ENCODE measurements around the gene CNGA4.
"Not testable (repeated sequence)": the region's sequence is repeated elsewhere in the genome, so short reads cannot be mapped to it uniquely, and the experiment has no call there.

The CNGA4 gene

DNA sequence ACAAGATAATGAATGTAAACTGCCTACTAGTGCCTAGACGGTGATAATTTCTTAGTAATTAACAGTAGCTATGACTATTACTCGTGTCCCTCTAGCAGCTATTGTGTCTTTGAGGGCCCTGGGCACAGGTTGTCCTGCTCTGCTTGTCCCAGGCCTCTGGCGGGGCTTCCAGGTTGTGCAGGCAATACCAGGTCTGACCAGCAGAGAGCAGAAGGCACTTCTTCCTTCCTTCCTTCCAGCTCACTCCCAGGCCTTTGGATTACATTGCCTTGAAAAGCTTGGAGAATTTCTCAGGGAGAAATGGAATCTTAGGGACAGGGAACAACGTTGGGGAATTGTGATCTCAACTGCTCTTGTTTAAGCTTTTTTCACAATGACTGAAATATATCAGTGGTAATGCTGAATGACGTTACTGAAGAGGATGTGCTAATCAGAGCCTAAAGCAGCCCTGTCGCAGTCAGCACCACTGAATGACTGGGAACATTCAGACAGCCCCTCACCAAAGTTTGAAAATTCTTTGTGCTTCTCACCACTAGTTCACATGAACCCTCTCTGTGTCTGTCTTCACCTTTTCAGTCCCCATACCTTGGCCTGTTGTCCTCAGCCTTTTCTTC lies 12.3 kb downstream of the CNGA4 start:
- intact Hi-C loops (cut with DNase I), result loop anchor here (10.0 kb wide), 1 partner anchor 104 kb away; no protein-coding TSS in a partner anchor
- DNase-seq, result peak in 38 of 42 donors; percentile 38 to 84 (median 66)

GRCh38 chr11:6251990-6252473 lies 13.1 kb downstream of the CNGA4 start:
- DNase-seq, result no peak
- intact Hi-C loops (cut with DNase I), result loop anchor here (10.0 kb wide), 1 partner anchor 103 kb away; no protein-coding TSS in a partner anchor

DNA sequence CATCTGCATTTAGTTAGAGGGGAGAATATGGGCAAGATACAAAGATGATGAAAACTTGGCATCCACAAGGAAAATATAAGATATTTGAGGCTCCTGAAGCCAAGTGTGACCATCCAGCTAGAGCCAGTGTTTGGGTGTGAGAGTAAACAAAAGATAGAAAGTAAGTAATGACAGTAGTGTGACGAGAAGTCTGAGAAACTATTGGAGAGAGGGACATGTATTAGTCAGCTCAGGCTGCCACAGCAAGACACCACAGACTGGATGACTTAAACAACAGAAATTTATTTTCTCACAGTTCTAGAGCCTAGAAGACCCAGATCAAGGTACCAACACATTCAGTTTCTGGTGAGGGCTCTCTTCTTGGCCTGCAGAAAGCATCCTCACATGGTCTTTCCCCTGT lies 14.3 kb downstream of the CNGA4 start:
- intact Hi-C loops (cut with DNase I), result loop anchor here (10.0 kb wide), 1 partner anchor 102 kb away; no protein-coding TSS in a partner anchor
- no peak for DNase-seq

DNA sequence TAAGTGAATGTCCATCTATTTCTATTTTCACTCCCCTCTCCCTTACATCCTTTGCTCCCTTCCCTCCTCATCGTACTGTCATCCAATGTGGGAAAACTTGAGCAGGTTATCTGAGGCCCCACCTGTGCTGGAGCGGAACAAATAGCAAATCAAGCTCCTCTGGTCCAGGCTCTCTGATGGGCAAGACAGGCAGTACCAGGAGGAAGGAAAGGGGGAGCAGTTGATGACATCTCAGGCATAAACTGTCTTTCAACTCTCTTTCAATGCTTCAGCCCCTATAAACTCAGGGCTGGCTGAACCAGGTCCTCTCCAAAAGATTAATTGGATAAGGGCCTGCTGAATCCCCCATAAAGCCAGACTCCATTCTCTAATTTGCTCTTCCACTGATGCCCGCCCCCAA lies 19.3 kb downstream of the CNGA4 start:
- DNase-seq, result no peak
- intact Hi-C loops (cut with DNase I), result loop anchor here (10.0 kb wide), 1 partner anchor 97 kb away; no protein-coding TSS in a partner anchor

- DNase-seq, result peak in 41 of 42 donors; percentile 31 to 85 (median 65)
- intact Hi-C loops (cut with DNase I), result loop anchor here (10.0 kb wide), 1 partner anchor 96 kb away; no protein-coding TSS in a partner anchor
Measured at GRCh38 chr11:6258571-6259081, 19.7 kb downstream of the CNGA4 start.

DNA sequence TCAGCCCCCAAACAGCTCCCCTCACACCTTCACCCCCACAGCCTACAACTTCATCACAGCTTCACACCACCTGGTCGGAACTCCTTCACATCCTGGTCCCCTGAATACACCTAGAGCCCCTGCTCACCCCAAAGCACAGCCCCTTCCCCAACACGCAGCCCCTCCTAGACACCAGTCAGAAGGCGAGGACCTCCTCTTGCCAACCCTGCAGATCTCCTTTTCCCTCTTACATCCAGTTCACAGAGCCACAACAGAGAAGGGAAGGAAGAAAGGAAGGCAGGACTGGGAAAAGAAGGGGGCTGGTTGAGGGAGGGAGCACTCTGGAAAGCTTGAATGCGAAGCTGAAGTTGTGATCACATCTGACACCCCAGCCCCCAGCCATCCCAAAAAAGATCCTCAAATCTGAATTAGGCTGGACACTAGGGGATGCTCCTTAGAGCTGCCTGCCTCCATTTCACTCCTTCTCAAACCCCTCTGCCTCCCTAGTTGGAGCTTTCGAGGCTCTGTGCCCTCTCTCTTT lies 21.4 kb downstream of the CNGA4 start:
- no peak for DNase-seq
- intact Hi-C loops (cut with DNase I), result no loop called here

GRCh38 chr11:6263662-6264061 lies 24.8 kb downstream of the CNGA4 start:
- no peak for DNase-seq
- intact Hi-C loops (cut with DNase I), result no loop called here

- intact Hi-C loops (cut with DNase I), result no loop called here
- no peak for DNase-seq
Measured at GRCh38 chr11:6268820-6269219, 29.9 kb downstream of the CNGA4 start.

DNA sequence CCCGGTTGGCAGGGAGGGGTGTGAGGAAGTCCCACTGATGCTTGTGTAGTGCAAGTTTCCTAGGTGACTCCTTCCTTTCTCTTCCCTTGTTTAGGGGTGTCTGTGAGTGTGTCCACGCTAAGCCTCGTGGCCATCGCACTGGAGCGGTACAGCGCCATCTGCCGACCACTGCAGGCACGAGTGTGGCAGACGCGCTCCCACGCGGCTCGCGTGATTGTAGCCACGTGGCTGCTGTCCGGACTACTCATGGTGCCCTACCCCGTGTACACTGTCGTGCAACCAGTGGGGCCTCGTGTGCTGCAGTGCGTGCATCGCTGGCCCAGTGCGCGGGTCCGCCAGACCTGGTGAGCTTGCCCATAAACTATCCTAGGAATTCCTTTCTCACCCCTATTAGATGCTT lies 31.1 kb downstream of the CNGA4 start:
- no peak for DNase-seq
- intact Hi-C loops (cut with DNase I), result no loop called here

GRCh38 chr11:6270584-6271246 lies 31.8 kb downstream of the CNGA4 start:
- intact Hi-C loops (cut with DNase I), result no loop called here
- DNase-seq, result no peak

DNA sequence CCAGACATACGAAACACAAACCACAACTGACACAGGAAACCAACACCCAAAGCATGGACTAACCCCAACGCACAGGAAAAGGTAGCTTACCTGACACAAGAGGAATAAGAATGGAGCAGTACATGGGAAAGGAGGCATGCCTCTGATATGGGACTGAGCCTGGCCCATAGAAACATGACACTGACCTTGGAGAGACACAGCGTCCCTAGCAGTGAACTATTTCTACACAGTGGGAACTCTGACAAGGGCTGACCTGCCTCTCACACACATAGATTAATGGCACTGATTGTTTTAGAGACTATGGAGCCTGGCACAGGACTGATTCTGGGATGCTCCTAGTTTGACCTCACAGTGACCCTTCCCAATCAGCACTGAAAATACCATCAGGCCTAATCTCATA lies 32.7 kb downstream of the CNGA4 start:
- intact Hi-C loops (cut with DNase I), result no loop called here
- no peak for DNase-seq

GRCh38 chr11:6273188-6273587 lies 34.3 kb downstream of the CNGA4 start:
- DNase-seq, result no peak

GRCh38 chr11:6280809-6281208 lies 41.9 kb downstream of the CNGA4 start:
- DNase-seq; intact Hi-C loops (cut with DNase I): not testable (repeated sequence)

More at GRCh38 chr11:6273188-6273587, 34.3 kb downstream of the CNGA4 start:
- intact Hi-C loops (cut with DNase I), result no loop called here

DNA sequence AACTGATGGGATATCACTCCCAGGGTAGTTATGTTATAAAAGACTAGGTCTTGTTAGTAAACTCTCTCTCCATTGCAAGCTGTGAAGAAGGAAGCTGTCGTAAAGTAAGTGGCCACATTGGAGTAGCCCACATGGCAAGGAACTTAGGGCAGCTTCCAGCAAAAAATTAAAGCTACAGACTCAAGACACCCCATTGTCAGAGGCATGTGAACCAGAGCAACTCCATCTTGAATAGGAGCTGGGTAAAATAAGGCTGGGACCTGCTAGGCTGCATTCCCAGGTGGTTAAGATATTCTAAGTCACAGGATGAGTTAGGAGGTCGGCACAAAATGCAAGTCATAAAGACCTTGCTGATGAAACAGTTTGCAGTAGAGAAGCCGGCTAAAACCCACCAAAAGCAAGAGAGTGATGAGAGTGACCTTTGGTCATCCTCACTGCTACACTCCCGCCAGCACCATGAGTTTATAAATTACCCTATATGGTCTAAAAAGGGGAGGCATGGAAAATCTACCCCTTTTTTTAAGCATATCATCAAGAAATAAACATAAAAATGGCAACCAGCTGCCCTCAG lies 44.6 kb downstream of the CNGA4 start:
- no peak for DNase-seq
- intact Hi-C loops (cut with DNase I), result no loop called here

- intact Hi-C loops (cut with DNase I), result no loop called here
Measured at GRCh38 chr11:6284250-6284649, 45.4 kb downstream of the CNGA4 start.

DNA sequence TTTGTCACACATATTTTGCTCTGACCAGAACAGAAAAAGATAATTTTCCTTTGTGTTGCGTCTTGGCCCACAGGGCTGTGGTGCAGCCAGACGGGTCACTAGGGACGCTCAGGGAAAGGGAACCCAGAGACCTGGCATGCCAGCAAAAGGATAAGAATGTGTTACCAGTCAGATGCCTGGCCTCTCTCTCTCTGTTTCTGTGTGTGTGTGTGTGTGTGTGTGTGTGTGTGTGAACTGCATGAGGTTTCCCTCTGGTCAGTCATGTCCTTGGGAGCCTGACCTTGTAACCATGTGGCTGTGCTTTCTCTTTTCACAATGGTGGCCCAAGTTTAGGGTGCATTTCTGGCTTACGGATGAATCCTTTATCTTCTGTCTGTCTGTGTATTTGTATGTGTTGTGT lies 46.1 kb downstream of the CNGA4 start:
- no peak for DNase-seq

More at GRCh38 chr11:6284250-6284649, 45.4 kb downstream of the CNGA4 start:
- DNase-seq, result no peak

More for the DNA sequence above, 46.1 kb downstream of the CNGA4 start:
- intact Hi-C loops (cut with DNase I), result no loop called here
